ENCODE results near the gene RSKR.
A peak's percentile ranks its signal among the peaks of the same experiment; 100 is the strongest.

The RSKR gene

DNA sequence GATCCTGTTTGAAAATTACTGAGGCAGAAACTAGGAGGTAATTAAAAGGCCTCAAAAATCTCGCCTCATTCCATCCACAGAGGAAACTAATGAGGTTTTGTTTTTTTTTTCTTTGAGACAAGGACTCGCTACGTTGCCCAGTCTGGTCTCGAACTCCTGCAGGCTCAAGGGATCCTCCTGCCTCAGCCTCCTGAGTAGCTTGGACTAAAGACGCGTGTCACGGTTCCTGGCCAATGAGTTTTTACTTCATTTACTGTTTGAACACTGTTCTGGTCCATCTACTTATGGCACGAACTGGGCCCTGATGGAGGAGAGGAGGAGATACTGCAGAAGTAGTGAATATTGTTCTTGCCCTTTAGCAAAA is 31.6 kb upstream of the RSKR start:
- Histone ChIP-seq H3K27ac (no peak overlapping the region; the same call in 1 of the 2 replicates), H4K20me1 (ENCODE audit: insufficient read depth) (no peaks in the 10 kb centered on the region), H3K4me1 (ENCODE audit: low read depth, poor library complexity, severe bottlenecking) (peaks cover 42% of the 10 kb centered on the region), H3K9ac (peak overlapping the region; percentile 45; the same call in 1 of the 2 replicates), H3K4me2 (peak overlapping the region; percentile 56), H2AFZ (ENCODE audit: low read depth) (peak overlapping the region; percentile 63), H3K4me3 (IDR thresholded peaks at IDR 0.05; ENCODE audit: insufficient read depth, low read depth, low read length) (no peak overlapping the region), H3K79me2 (ENCODE audit: insufficient read depth, low read depth) (peaks cover 34% of the 10 kb centered on the region), H3K36me3 (ENCODE audit: insufficient read depth) (peaks cover 13% of the 10 kb centered on the region; the same call in 1 of the 2 replicates), H3K27me3 (ENCODE audit: insufficient read depth, low read depth) (no peaks in the 10 kb centered on the region)
- no peak for TF ChIP-seq CTCF (conservative IDR thresholded peaks at IDR 0.05; ENCODE audit: low read depth, low read length)

DNA sequence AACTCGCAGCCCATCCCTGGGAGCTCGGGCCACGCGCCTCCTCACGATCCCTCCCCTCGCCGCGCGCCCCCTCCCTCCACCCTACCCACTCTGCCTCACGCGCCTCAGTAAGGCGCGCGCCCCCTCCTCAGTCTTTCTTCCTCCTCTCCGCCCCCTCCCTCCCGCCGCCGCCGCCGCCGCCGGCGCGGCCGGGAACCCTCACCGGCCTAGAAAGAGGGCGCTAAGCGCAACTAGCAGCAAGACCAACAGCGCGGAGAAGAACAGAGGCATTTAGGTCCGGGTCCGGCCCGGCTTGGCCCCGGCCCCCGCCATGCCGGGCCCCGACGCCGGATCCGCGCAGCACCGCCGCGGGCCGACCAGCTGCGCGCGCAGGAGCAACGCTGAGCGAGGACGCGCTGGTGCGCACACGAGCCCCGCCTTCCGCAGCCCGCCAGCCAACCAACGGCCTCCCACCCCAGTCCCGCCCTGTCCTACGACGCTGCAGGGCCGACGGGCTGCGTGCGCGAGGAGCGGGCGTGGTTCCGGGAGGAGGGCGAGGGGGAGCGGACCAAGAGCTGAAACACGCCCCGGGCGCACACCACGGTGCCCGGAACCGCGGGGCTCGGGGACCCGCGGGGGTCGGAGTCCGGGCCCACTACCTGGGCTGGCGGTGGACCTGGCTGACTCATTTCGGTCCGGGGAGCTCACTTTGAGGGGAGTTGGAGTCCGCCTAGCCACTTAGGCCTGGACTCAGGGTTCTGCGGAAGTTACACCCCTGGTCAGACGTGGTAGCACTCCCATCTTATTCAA is 31.0 kb upstream of the RSKR start, which contains the start of gene BLTP2:
BLTP2 (minus strand) TSS at position 372 of the 789 bp plus-strand sequence; CDS start at position 270, 102 bp downstream.
- Histone ChIP-seq H2AFZ (ENCODE audit: low read depth) (peak within 1 kb of the TSS; percentile 63), H3K4me2 (peak within 1 kb of the TSS; percentile 67), H3K9ac (peak within 1 kb of the TSS; percentile 58; the same call in 1 of the 2 replicates), H4K20me1 (ENCODE audit: insufficient read depth) (no peaks in the 10 kb centered on the region), H3K27ac (peak within 1 kb of the TSS; percentile 25; the same call in 1 of the 2 replicates), H3K79me2 (ENCODE audit: insufficient read depth, low read depth) (peaks cover 34% of the 10 kb centered on the region), H3K4me3 (IDR thresholded peaks at IDR 0.05; ENCODE audit: insufficient read depth, low read depth, low read length) (no peak within 1 kb of the TSS), H3K4me1 (ENCODE audit: low read depth, poor library complexity, severe bottlenecking) (peaks cover 42% of the 10 kb centered on the region), H3K36me3 (ENCODE audit: insufficient read depth) (peaks cover 19% of the 10 kb centered on the region; the same call in 1 of the 2 replicates), H3K27me3 (ENCODE audit: insufficient read depth, low read depth) (no peaks in the 10 kb centered on the region)
- no peak for TF ChIP-seq CTCF (conservative IDR thresholded peaks at IDR 0.05; ENCODE audit: low read depth, low read length)

DNA sequence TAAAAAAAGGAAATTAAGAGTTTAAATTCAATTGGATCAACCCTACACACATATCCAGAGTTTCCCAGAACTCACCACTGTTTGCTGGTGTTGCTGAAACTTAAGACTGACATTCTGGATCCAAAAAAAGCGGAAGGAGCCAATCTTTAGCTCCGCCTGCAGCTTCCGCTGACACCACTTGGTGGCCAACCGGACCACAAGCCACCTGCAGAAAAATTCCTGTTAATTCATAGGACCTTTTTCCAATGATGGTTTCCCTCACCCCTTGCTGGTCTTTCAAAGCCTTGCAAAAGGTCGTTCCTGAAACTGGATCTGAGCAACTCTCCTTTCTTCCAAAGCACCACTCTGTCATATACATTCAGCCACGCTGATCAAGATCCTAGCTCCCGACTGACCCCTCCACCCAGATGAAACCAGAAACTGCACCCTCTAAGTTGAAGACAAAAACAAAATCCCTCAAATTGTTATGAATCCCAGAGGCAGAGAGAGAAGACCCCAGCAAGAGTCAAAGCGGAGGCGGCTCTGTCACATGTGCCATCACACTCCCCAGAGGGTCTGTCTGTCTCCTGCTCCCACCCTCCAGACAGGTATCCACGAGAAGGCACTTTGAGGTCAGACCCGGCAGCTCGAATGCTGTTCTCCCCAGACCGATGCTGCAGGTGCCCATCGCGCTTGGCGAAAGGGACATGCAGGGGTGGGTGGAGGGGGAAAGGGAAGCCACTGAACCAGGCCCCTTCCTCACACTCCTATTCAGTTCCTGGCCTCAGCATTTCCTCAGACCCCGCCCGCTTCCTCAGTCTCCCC is 30.2 kb upstream of the RSKR start:
- Histone ChIP-seq H3K27me3 (ENCODE audit: insufficient read depth, low read depth) (no peaks in the 10 kb centered on the region), H3K9ac (peak overlapping the region; percentile 58; the same call in 1 of the 2 replicates), H3K4me2 (peak overlapping the region; percentile 67), H3K79me2 (ENCODE audit: insufficient read depth, low read depth) (peaks cover 34% of the 10 kb centered on the region), H3K27ac (peak overlapping the region; percentile 25; the same call in 1 of the 2 replicates), H4K20me1 (ENCODE audit: insufficient read depth) (no peaks in the 10 kb centered on the region), H3K4me3 (IDR thresholded peaks at IDR 0.05; ENCODE audit: insufficient read depth, low read depth, low read length) (no peak overlapping the region), H3K4me1 (ENCODE audit: low read depth, poor library complexity, severe bottlenecking) (peaks cover 42% of the 10 kb centered on the region), H2AFZ (ENCODE audit: low read depth) (peak overlapping the region; percentile 63; the same call in 1 of the 2 replicates), H3K36me3 (ENCODE audit: insufficient read depth) (peaks cover 22% of the 10 kb centered on the region; the same call in 1 of the 2 replicates)
- TF ChIP-seq CTCF (conservative IDR thresholded peaks at IDR 0.05; ENCODE audit: low read depth, low read length) = peak; percentile 75

- no peak overlapping the region for H3K9ac ChIP-seq
- no peak for TF ChIP-seq CTCF (conservative IDR thresholded peaks at IDR 0.05; ENCODE audit: low read depth, low read length)
- peaks cover 41% of the 10 kb centered on the region; the same call in 1 of the 2 replicates for H3K36me3 ChIP-seq (ENCODE audit: insufficient read depth)
- no peak overlapping the region for H3K27ac ChIP-seq
- peaks cover 34% of the 10 kb centered on the region for H3K79me2 ChIP-seq (ENCODE audit: insufficient read depth, low read depth)
- H3K27me3 ChIP-seq (ENCODE audit: insufficient read depth, low read depth) = no peaks in the 10 kb centered on the region
- H4K20me1 ChIP-seq (ENCODE audit: insufficient read depth) = peaks cover 6% of the 10 kb centered on the region; the same call in 1 of the 2 replicates
- H3K4me2 ChIP-seq = no peak overlapping the region
- H3K4me1 ChIP-seq (ENCODE audit: low read depth, poor library complexity, severe bottlenecking) = peaks cover 40% of the 10 kb centered on the region
- H3K4me3 ChIP-seq (IDR thresholded peaks at IDR 0.05; ENCODE audit: insufficient read depth, low read depth, low read length) = no peak overlapping the region
- H2AFZ ChIP-seq (ENCODE audit: low read depth) = no peak overlapping the region
Measured at GRCh38 chr17:28641579-28641978, 27.6 kb upstream of the RSKR start.
